A549 (cell line): ENCODE data around the gene PARD3B. TPM values are rescaled to one million over a fixed set of nuclear protein-coding genes. Genes with fewer than 3 reads are reported as not detected.

ENCODE experiments used
- ATAC-seq, 2 experiments: fragments of 200-7000 bp in 1 of 2; fragments of >200 bp in 1 of 2; cut with Nextera tagmentation in 1 of 2; cut with Tn5 transposase in 1 of 2; 3 replicates each; pipeline versions ENCODE4 v1.8.0 to v1.9.1; 2018 to 2020; ENCODE audit warnings: mild to moderate bottlenecking in 1 of 2, moderate library complexity in 1 of 2
- CTCF ChIA-PET: fragments of 300-600 bp; sonication (Branson Sonifier 250); formaldehyde crosslinking; extraction: SDS; loops from one replicate; lab custom pipeline; 2021; ENCODE audit warnings: antibody characterized with exemption, inconsistent platforms; lab: Yijun Ruan, JAX
- POLR2A ChIA-PET: fragments of 350-600 bp; formaldehyde crosslinking; extraction: SDS; loops from one replicate; lab custom pipeline; 2021; ENCODE audit warnings: antibody characterized with exemption, inconsistent platforms; lab: Yijun Ruan, JAX
- DNase-seq, 2 experiments: peaks; one replicate each; pipeline versions ENCODE4 v3.0.0 to v3.0.0-alpha.2; 2011 to 2016; ENCODE audit warnings: low read depth in 1 of 2, low spot score in 1 of 2
- FAIRE-seq: peaks from 2 replicates; lab custom pipeline; 2011; peaks lifted over from hg19 to GRCh38; lab: Jason Lieb, UNC
- H3K27ac ChIP-seq, 2 experiments: fragments of >200 bp; sonication (Bioruptor Twin); formaldehyde crosslinking; 3 replicates each; pipeline ENCODE4 v1.5.1; 2016 to 2017
- H3K4me1 ChIP-seq: fragments of >200 bp; sonication (Bioruptor Twin); formaldehyde crosslinking; 3 replicates; pipeline ENCODE4 v1.6.1; 2016
- H3K4me2 ChIP-seq: fragments of >200 bp; sonication (Bioruptor Twin); formaldehyde crosslinking; 3 replicates; pipeline ENCODE4 v1.6.1; 2016
- H3K4me3 ChIP-seq: fragments of >200 bp; sonication (Bioruptor Twin); formaldehyde crosslinking; 3 replicates; pipeline ENCODE4 v1.5.1; 2016
- H3K9me3 ChIP-seq: fragments of >200 bp; sonication (Bioruptor Twin); formaldehyde crosslinking; 3 replicates; pipeline ENCODE4 v1.6.1; 2016
- BCL3 ChIP-seq: fragments of >200 bp; sonication (Bioruptor Twin); formaldehyde crosslinking; IDR thresholded peaks from 3 replicates; pipeline ENCODE4 v1.6.1; 2016
- CBX2 ChIP-seq: fragments of 200-600 bp; sonication (generic); IDR thresholded peaks from 2 replicates; pipeline ENCODE4 v1.6.1; 2016; ENCODE audit warnings: low read depth, mild to moderate bottlenecking, borderline replicate concordance
- CHD4 ChIP-seq: fragments of 200-600 bp; sonication (generic); IDR thresholded peaks from 2 replicates; pipeline ENCODE4 v1.6.1; 2016; ENCODE audit warnings: antibody characterized with exemption, mild to moderate bottlenecking, borderline replicate concordance
- CTCF ChIP-seq: fragments of >200 bp; sonication (Bioruptor Twin); formaldehyde crosslinking; IDR thresholded peaks from 3 replicates; pipeline ENCODE4 v1.5.1; 2016
- EHF ChIP-seq: fragments of 250-450 bp; sonication (Bioruptor Pico); IDR thresholded peaks from 2 replicates; pipeline ENCODE4 v1.5.0; 2020; ENCODE audit warnings: mild to moderate bottlenecking
- EP300 ChIP-seq, 2 experiments: fragments of >200 bp; sonication (Bioruptor Twin); formaldehyde crosslinking; IDR thresholded peaks; 2 replicates in 1 of 2; 3 replicates in 1 of 2; pipeline ENCODE4 v1.6.1; 2016 to 2017
- FOSB ChIP-seq: fragments of 250-450 bp; sonication (Bioruptor Pico); IDR thresholded peaks from 2 replicates; pipeline ENCODE4 v1.5.0; 2020; ENCODE audit warnings: mild to moderate bottlenecking, moderate library complexity
- HDAC2 ChIP-seq: fragments of 200-600 bp; sonication (generic); IDR thresholded peaks from 2 replicates; pipeline ENCODE4 v1.6.1; 2016
- HES2 ChIP-seq: fragments of >200 bp; sonication (Bioruptor Twin); formaldehyde crosslinking; IDR thresholded peaks from 2 replicates; pipeline ENCODE4 v1.6.1; 2016
- HEYL ChIP-seq: fragments of 250-450 bp; sonication (Bioruptor Pico); IDR thresholded peaks from 2 replicates; pipeline ENCODE4 v1.8.0; 2021; ENCODE audit warnings: mild to moderate bottlenecking, moderate library complexity
- HOXA7 ChIP-seq: fragments of 250-450 bp; sonication (Bioruptor Pico); IDR thresholded peaks from 2 replicates; pipeline ENCODE4 v1.5.0; 2020; ENCODE audit warnings: mild to moderate bottlenecking, moderate library complexity
- JUN ChIP-seq, 2 experiments: fragments of >200 bp; sonication (Bioruptor Twin); formaldehyde crosslinking; IDR thresholded peaks; 2 replicates in 1 of 2; 3 replicates in 1 of 2; pipeline ENCODE4 v1.6.1; 2016 to 2017
- JUNB ChIP-seq: fragments of >200 bp; sonication (Bioruptor Twin); formaldehyde crosslinking; IDR thresholded peaks from 2 replicates; pipeline ENCODE4 v1.6.1; 2016
- KDM1A ChIP-seq: fragments of 200-600 bp; sonication (generic); IDR thresholded peaks from 2 replicates; pipeline ENCODE4 v1.6.1; 2016; ENCODE audit warnings: low read depth, mild to moderate bottlenecking
- KDM5A ChIP-seq: fragments of 200-600 bp; sonication (generic); IDR thresholded peaks from 2 replicates; pipeline ENCODE4 v1.6.1; 2016; ENCODE audit warnings: antibody characterized with exemption, mild to moderate bottlenecking
- MAZ ChIP-seq: fragments of 150-350 bp; IDR thresholded peaks from 2 replicates; pipeline ENCODE4 v1.6.1; 2014; ENCODE audit warnings: antibody characterized with exemption, low read depth, low read length, borderline replicate concordance
- NPAS2 ChIP-seq: fragments of 250-450 bp; sonication (Bioruptor Pico); IDR thresholded peaks from 2 replicates; pipeline ENCODE4 v1.8.0; 2022; ENCODE audit warnings: mild to moderate bottlenecking, moderate library complexity, borderline replicate concordance
- NR3C1 ChIP-seq: fragments of >200 bp; sonication (Bioruptor Twin); formaldehyde crosslinking; IDR thresholded peaks from 3 replicates; pipeline ENCODE4 v1.6.1; 2017
- PHF8 ChIP-seq: fragments of 200-600 bp; sonication (generic); IDR thresholded peaks from 2 replicates; pipeline ENCODE4 v1.6.1; 2016; ENCODE audit warnings: low read depth, mild to moderate bottlenecking, antibody characterized with exemption, moderate library complexity, borderline replicate concordance
- POLR2AphosphoS2 ChIP-seq: conservative IDR thresholded peaks from 2 replicates; pipeline ENCODE4 v1.6.1; 2012; ENCODE audit warnings: low read length, improper control_type of control experiment, inconsistent platforms
- RAD21 ChIP-seq, 2 experiments: fragments of >200 bp in 1 of 2; sonication (Bioruptor Twin) in 1 of 2; formaldehyde crosslinking in 1 of 2; IDR thresholded peaks in 1 of 2; conservative IDR thresholded peaks in 1 of 2; 2 replicates in 1 of 2; 3 replicates in 1 of 2; pipeline ENCODE4 v1.6.1; 2012 to 2018; ENCODE audit warnings: inconsistent platforms in 1 of 2
- ZC3H11A ChIP-seq: fragments of 450-650 bp; IDR thresholded peaks from 2 replicates; pipeline ENCODE4 v1.6.1; 2014; ENCODE audit warnings: antibody characterized with exemption, mild to moderate bottlenecking
- WGBS: methylation state at CpG from one replicate; pipeline ENCODE4 v1.1.6; 2017; ENCODE audit errors: missing lambda C conversion rate; 5-methylcytosine and 5-hydroxymethylcytosine counted together
- polyA plus RNA-seq, 4 experiments: library from polyadenylated mRNA; depleted of rRNA in 3 of 4; stranded (reverse); fragments of >200 nt; fragmentation: RNase III in 1 of 4; extraction: RNeasy Plus Mini Kit Qiagen cat#74134 plus additional on column Dnase treatment in 1 of 4; gene quantifications; 2 replicates in 3 of 4; 3 replicates in 1 of 4; pipeline ENCODE4 v1.2.3, GENCODE V29; 2011 to 2017
- TF ChIP-seq, protein P1 (sequence below): fragments of 250-450 bp; sonication (Bioruptor Pico); IDR thresholded peaks from 2 replicates; pipeline ENCODE4 v1.5.0; 2020; ENCODE audit warnings: low read depth, mild to moderate bottlenecking, moderate library complexity
- TF ChIP-seq, protein P2 (sequence below): fragments of 150-350 bp; IDR thresholded peaks from 2 replicates; pipeline ENCODE4 v1.6.1; 2014; ENCODE audit warnings: low read depth, mild to moderate bottlenecking, low read length
- TF ChIP-seq, protein P3 (sequence below): IDR thresholded peaks from 2 replicates; pipeline ENCODE4 v1.6.1; 2012

The PARD3B gene
- polyA plus RNA-seq, 2 of the 4 experiments (the other 2 are of a cell fraction), result 1.2 to 2.4 TPM

DNA sequence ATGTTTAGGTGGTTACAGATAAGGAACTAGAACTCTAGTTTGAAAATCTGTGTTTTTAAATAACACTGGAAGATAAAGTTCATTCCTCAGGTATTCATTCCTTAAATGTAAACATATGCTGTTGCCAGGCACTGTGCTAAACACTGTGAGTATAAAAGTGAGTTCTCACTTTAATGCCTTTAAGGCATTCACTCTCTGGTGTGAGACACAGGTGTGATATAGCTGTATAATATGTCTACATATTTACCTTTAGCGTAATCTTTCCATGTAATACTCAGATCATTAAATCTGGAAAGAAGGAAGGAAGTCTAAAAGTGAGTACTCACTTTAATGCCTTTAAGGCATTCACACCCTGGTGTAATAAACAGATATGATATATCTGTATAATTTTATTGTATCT, 472.6 kb downstream of the PARD3B start:
- ChIA-PET POLR2A (no interaction called here), CTCF (no interaction called here)
- Histone ChIP-seq H3K9me3 (no peaks in the 10 kb centered on the region), H3K4me2 (no peak overlapping the region), H3K4me1 (no peaks in the 10 kb centered on the region), H3K27ac (no peak overlapping the region), H3K4me3 (no peak overlapping the region)
- ATAC-seq, result no peak
- TF ChIP-seq, protein P1, sequence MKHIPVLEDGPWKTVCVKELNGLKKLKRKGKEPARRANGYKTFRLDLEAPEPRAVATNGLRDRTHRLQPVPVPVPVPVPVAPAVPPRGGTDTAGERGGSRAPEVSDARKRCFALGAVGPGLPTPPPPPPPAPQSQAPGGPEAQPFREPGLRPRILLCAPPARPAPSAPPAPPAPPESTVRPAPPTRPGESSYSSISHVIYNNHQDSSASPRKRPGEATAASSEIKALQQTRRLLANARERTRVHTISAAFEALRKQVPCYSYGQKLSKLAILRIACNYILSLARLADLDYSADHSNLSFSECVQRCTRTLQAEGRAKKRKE (CRISPR knock-in tag), result no peak
- no peak for TF ChIP-seq EHF (CRISPR knock-in tag)
- TF ChIP-seq HDAC2, result no peak
- FAIRE-seq, result no peak
- no peak for DNase-seq
- 76% methylated on average over 1 of the region's 1 CpG for WGBS

- 67% methylated on average over 3 of the region's 3 CpGs for WGBS
- H3K4me2 ChIP-seq, result no peak overlapping the region
- H3K4me3 ChIP-seq, result no peak overlapping the region
- H3K27ac ChIP-seq, result no peak overlapping the region
- peaks cover 15% of the 10 kb centered on the region for H3K4me1 ChIP-seq
- no peaks in the 10 kb centered on the region for H3K9me3 ChIP-seq
- CTCF ChIA-PET, result no interaction called here
- FAIRE-seq (no peak), DNase-seq (no peak), ATAC-seq (no peak)
- TF ChIP-seq FOSB (CRISPR knock-in tag) (no peak), JUN (IDR thresholded peaks at IDR 0.05) (no peak), KDM5A (no peak), EP300 (IDR thresholded peaks at IDR 0.05) (no peak), CBX2 (no peak), HEYL (no peak)
- POLR2A ChIA-PET, result no interaction called here
These were observed 475.4 kb downstream of the PARD3B start for GRCh38 chr2:205020673-205021072.

- ATAC-seq, result no peak
- Histone ChIP-seq H3K4me1 (peaks cover 20% of the 10 kb centered on the region), H3K4me2 (no peak overlapping the region), H3K27ac (no peak overlapping the region), H3K4me3 (no peak overlapping the region), H3K9me3 (no peaks in the 10 kb centered on the region)
- no peak for TF ChIP-seq PHF8
- no peak for TF ChIP-seq CHD4
- no peak for TF ChIP-seq BCL3
- TF ChIP-seq RAD21 (conservative IDR thresholded peaks at IDR 0.05 in 1 of 2, IDR thresholded peaks at IDR 0.05 in 1 of 2), result no peak
- TF ChIP-seq NR3C1, result no peak
- no peak for TF ChIP-seq HOXA7
- TF ChIP-seq NPAS2 (CRISPR knock-in tag), result no peak
- no peak for TF ChIP-seq EP300 (IDR thresholded peaks at IDR 0.05)
- no peak for TF ChIP-seq KDM1A
- ChIA-PET POLR2A (no interaction called here), CTCF (no interaction called here)
- DNase-seq, result no peak
- FAIRE-seq, result no peak
- WGBS, result 99% methylated on average over 5 of the region's 5 CpGs
These were observed 477.6 kb downstream of the PARD3B start for GRCh38 chr2:205022841-205023240.

GRCh38 chr2:205024822-205025518, 479.7 kb downstream of the PARD3B start:
- Histone ChIP-seq H3K4me2 (peak overlapping the region; percentile 72), H3K4me1 (peaks cover 20% of the 10 kb centered on the region), H3K4me3 (peak overlapping the region; percentile 28), H3K9me3 (no peaks in the 10 kb centered on the region), H3K27ac (peak overlapping the region; percentile 28 to 78)
- ChIA-PET POLR2A (no interaction called here), CTCF (interaction anchor here (0.8 kb wide), 1 partner anchor 91 kb away, joined by 3 read pairs; no protein-coding TSS in a partner anchor)
- FAIRE-seq, result peak; percentile 54
- peak; percentile 54 to 77 for DNase-seq
- ATAC-seq, result peak; percentile 99 to 100
- under 1% methylated on average over 10 of the region's 10 CpGs for WGBS
- TF ChIP-seq HOXA7 (no peak), MAZ (no peak), HES2 (no peak), POLR2AphosphoS2 (no peak), CTCF (no peak), EHF (CRISPR knock-in tag) (no peak), JUNB (peak; percentile 86), PHF8 (no peak), FOSB (CRISPR knock-in tag) (no peak), HDAC2 (no peak), ZC3H11A (no peak)
- TF ChIP-seq, protein P2, sequence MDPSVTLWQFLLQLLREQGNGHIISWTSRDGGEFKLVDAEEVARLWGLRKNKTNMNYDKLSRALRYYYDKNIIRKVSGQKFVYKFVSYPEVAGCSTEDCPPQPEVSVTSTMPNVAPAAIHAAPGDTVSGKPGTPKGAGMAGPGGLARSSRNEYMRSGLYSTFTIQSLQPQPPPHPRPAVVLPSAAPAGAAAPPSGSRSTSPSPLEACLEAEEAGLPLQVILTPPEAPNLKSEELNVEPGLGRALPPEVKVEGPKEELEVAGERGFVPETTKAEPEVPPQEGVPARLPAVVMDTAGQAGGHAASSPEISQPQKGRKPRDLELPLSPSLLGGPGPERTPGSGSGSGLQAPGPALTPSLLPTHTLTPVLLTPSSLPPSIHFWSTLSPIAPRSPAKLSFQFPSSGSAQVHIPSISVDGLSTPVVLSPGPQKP, result no peak
- TF ChIP-seq, protein P3, sequence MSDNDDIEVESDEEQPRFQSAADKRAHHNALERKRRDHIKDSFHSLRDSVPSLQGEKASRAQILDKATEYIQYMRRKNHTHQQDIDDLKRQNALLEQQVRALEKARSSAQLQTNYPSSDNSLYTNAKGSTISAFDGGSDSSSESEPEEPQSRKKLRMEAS, result peak; percentile 52
